Frontal cortex (tissue), 4 donors: ENCODE measurements around the gene IL22RA1. TPM values are rescaled to one million over a fixed set of nuclear protein-coding genes. Genes with fewer than 3 reads are reported as not detected.

Experiments used
- DNase-seq, 2 donors: peaks; one replicate each; pipeline ENCODE4 v3.0.0; 2012; ENCODE audit warnings: low spot score in 2 of 2
- FAIRE-seq: peaks from 2 replicates; lab custom pipeline; 2012; peaks lifted over from hg19 to GRCh38; lab: Jason Lieb, UNC
- total RNA-seq: library from RNA; depleted of rRNA; stranded (reverse); fragments of >200 nt; gene quantifications from one replicate; pipeline ENCODE4 v1.2.3, GENCODE V29; 2014
- donor health status: control.
- donor health status: control.
- donor health status: control.

The IL22RA1 gene
- total RNA-seq, 1 donor from 2014 or later: not detected

GRCh38 chr1:24139841-24140425 is 3.0 kb downstream of the IL22RA1 start:
- FAIRE-seq (no peak), DNase-seq (no peak)

DNA sequence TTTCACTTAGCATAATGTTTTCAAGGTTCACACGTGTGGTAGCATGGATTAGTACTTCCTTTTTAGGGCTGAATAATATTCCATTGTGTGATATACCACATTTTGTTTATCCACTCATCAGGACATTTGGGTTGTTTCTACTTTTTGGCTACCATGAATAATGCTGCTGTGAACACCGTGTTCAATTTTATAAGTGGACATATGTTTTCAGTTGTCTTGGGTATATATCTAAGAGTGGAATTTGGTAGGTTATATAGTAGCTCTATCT is 3.8 kb downstream of the IL22RA1 start:
- FAIRE-seq (no peak), DNase-seq (no peak)

- no peak for FAIRE-seq
- no peak for DNase-seq
Measured at GRCh38 chr1:24138476-24139221, 4.3 kb downstream of the IL22RA1 start.

- FAIRE-seq: no peak
- DNase-seq: no peak
Measured at GRCh38 chr1:24136956-24137539, 5.9 kb downstream of the IL22RA1 start.

DNA sequence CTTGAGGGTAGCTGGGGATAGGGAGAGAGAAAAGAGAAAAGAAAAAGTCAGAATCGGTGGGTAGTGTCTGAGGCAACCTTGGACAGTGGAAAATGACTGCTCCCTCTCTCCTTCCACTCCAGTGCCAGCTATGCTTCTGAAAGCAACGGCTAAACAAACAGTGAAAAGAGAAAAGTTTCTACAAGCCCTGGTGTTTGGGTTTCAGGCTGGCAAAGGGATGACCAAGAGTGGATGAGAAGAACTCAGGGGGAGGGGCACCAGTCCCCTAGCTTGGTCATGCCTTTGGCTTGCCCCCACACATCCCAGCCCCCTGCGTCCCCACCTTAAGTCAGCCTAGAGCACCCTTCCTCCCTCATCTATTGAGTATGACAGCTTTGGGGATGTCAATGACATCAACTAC is 8.6 kb downstream of the IL22RA1 start:
- FAIRE-seq: no peak

DNA sequence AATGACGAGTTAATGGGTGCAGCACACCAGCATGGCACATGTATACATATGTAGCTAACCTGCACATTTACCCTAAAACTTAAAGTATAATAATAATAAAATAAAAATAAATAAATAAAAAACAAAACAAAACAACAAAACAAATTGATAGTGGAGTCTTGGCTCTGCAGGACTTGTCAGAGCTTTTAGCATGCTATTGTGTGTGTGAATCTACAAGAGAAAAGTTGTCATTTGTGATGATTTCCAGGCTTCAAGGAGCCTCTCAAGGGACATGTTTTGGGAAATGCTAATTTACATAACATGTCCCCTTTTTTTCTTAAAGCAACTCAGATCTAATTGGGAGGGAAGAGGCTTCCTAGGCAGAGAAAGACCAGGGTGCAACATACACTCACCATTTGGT is 9.1 kb downstream of the IL22RA1 start:
- DNase-seq (no peak), FAIRE-seq (no peak)

More for the DNA sequence above, 8.6 kb downstream of the IL22RA1 start:
- DNase-seq: no peak

- FAIRE-seq: no peak
Measured at GRCh38 chr1:24130385-24130784, 12.6 kb downstream of the IL22RA1 start.

DNA sequence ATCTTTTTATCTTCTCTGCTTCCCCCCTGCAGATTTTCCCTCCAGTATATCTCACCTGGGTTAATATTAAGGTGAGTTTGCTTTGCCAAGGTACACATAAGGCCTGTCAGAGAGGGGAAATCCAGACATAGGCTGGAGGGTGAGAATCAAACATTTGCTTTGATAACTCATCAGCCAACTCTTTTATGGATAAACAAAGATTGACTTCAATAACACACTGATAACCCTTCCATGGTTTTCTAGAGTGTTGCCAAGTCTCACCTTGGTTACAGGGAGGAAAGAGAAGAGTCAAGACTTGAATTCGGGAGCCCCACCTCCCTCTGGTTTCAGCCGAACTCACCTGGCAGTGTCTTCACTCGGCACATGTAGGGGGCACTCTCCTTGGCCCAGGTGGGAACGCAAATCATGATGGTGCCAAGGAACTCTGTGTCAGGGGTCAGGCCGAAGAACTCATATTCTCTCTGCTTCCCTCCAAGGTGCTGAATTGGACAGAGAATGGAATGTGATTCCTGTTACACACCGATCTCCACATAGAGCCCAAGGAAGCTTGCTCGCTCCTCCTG is 15.1 kb downstream of the IL22RA1 start:
- FAIRE-seq (no peak), DNase-seq (no peak)

More at GRCh38 chr1:24130385-24130784, 12.6 kb downstream of the IL22RA1 start:
- no peak for DNase-seq

GRCh38 chr1:24127134-24127800 is 15.7 kb downstream of the IL22RA1 start:
- DNase-seq: no peak

GRCh38 chr1:24126672-24127023 is 16.3 kb downstream of the IL22RA1 start:
- DNase-seq: no peak
- no peak for FAIRE-seq

More at GRCh38 chr1:24127134-24127800, 15.7 kb downstream of the IL22RA1 start:
- FAIRE-seq: no peak

DNA sequence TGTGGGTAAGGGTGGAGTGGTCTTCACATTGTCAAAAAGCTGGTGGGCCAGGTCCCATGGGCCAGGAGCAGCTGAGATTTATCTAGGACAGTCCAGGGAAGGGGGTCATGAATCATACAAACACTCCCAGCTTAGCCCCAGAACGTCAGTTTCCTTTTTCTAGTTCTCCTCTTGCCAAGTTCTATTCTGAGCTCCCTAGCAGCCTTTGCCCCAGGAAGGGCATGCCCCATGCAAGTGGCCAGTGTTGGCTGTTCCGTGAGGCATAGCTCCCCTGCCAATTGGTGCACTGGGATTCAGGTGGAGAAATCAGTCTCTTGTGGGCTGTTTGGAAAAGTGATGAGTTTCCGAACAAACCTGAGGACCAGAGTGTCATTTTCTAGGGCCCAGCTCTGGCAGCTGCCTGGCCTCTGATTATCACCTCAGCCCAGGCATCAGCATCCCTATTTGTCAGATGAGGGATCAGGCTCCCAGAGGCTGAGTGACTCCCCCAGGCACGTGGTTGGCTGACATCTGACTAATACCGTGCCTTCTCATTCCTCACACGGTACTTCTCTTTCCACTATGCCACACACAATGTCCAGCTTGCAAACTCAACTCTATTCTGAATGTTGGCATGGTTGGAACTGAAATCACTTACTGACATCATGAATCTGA is 16.8 kb downstream of the IL22RA1 start:
- no peak for FAIRE-seq

GRCh38 chr1:24125456-24125855 is 17.5 kb downstream of the IL22RA1 start:
- DNase-seq (no peak), FAIRE-seq (no peak)

More for the DNA sequence above, 16.8 kb downstream of the IL22RA1 start:
- DNase-seq: no peak

DNA sequence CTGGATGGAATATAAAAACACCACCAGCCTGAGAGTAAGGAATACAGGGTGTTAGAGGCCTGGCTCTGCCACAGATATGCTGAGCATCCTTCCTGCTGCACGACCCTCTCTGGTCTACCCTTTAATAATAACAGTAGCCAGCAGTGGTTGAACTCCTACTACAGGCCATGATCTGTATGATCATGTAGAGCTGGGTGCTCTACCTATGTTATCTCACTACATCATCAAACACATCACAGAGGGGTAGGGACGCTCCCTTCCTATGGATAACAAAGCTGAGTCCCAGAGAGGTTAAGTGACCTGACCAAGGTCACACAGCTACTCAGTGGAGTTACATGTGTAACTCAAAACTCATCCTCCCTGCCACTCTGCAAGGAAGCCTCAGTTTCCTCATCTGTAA is 18.0 kb downstream of the IL22RA1 start:
- DNase-seq (no peak), FAIRE-seq (no peak)

- FAIRE-seq (no peak), DNase-seq (no peak)
Measured at GRCh38 chr1:24123611-24124010, 19.3 kb downstream of the IL22RA1 start.

DNA sequence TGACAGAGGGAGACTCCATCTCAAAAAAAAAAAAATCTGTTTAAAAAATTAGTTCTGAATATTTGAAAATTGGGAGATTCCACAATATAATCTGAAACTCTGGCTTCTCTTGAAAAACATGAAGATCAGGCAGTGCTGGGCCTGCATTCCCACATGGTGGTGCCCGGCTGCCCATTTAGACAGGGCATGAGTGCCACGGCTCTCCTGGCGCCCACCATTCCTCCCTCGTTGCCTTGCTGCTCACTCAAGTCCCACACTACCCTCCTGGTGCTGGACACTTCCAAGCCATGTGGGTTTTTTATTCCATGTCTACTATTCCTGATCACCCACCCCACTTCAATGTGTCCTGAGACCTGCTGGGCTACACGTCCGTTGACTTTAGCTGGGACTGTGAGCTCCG is 20.2 kb downstream of the IL22RA1 start:
- DNase-seq (no peak), FAIRE-seq (no peak)

- FAIRE-seq: no peak
- no peak for DNase-seq
Measured at GRCh38 chr1:24121406-24121805, 21.5 kb downstream of the IL22RA1 start.

DNA sequence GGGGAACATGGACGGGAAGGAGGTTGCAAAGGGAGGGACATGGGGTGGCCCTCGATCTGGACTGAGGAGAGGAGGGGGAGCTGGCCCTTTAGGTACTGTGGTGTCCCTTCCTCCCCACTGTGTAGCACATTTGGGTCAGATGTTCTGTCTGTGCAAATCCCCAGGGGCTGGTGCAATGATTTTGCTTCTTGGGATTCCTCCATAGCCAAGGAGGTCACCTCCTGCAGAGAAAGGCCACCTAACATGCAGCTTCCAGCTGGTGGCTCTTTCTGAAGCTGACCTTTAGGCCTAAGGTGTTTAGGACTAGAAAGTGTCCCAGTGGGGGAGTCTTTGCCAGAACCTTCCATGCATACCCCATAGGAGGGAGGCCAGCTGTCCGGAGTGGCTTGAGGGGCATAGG is 22.0 kb downstream of the IL22RA1 start:
- DNase-seq (no peak), FAIRE-seq (no peak)

GRCh38 chr1:24119859-24120756 is 22.8 kb downstream of the IL22RA1 start:
- DNase-seq (no peak), FAIRE-seq (no peak)

GRCh38 chr1:24119489-24119858 is 23.5 kb downstream of the IL22RA1 start:
- no peak for DNase-seq
- FAIRE-seq: no peak
